Activated T-helper 1 cell treated with anti-CD3 and anti-CD28 coated beads, Interleukin-12 subunit alpha, Interleukin-12 subunit beta, Interleukin-2, Interleukin-4 antibody, amounts not matched to agents 30 ng/mL and 10 ng/mL and 1 ng/mL, durations not matched to agents 14 hours and 24 hours and 36 hours (primary cell): ENCODE data around the gene TSPO2. TPM values are rescaled to one million over a fixed set of nuclear protein-coding genes. Genes with fewer than 3 reads are reported as not detected.

Experiments used
- DNase-seq: peaks from one replicate; pipeline ENCODE4 v3.0.0; 2021; ENCODE audit warnings: low spot score
- H3K27ac Mint-ChIP-seq: one replicate; pipeline ENCODE4 v1.8.0; 2021; ENCODE audit warnings: mild to moderate bottlenecking, mixed read lengths
- H3K27me3 Mint-ChIP-seq: one replicate; pipeline ENCODE4 v1.8.0; 2022; ENCODE audit warnings: mild to moderate bottlenecking, moderate library complexity, mixed read lengths; ENCODE audit not compliant: insufficient read depth
- H3K36me3 Mint-ChIP-seq: one replicate; pipeline ENCODE4 v1.8.0; 2021; ENCODE audit warnings: low read depth, mixed read lengths
- H3K4me1 Mint-ChIP-seq: one replicate; pipeline ENCODE4 v1.8.0; 2021; ENCODE audit warnings: low read depth, mixed read lengths
- H3K4me3 Mint-ChIP-seq: one replicate; pipeline ENCODE4 v1.8.0; 2021; ENCODE audit warnings: mild to moderate bottlenecking, moderate library complexity, mixed read lengths
- H3K9me3 Mint-ChIP-seq: one replicate; pipeline ENCODE4 v1.8.0; 2021; ENCODE audit warnings: mixed read lengths
- intact Hi-C: fragments of 100-400 bp; cut with micrococcal nuclease; formaldehyde crosslinking; loops from one replicate; pipeline ENCODE4 v1.15.1; 2024
- total RNA-seq: library from RNA; stranded (reverse); gene quantifications from 2 replicates; pipeline ENCODE4 v1.2.3, GENCODE V29; 2022

The TSPO2 gene
- total RNA-seq, 1 donor from 2014 or later, result not detected

DNA sequence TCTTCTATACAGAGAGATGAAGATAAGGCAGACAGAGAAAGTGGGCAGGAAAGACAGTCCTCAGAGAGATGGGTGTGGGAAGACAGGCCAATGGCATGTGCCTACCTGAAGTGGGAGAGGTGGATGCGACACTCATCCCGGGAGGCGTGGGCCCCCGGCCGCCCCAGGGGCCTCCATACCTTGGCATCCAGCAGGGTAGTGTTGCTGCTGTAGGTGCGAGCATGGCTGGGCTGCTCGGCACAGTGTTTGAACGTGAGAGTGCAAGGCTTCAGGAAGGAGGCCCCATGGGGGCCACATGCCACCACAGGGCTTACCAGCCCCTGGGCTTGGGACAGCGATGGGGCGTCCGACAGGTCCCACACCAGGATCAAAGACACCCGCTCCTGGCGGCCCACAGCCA, 8.5 kb upstream of the TSPO2 start:
- H3K4me3 Mint-ChIP-seq, result no peak overlapping the region
- no peak for DNase-seq
- no peak overlapping the region for H3K27ac Mint-ChIP-seq
- no peaks in the 10 kb centered on the region for H3K36me3 Mint-ChIP-seq
- peaks cover 5% of the 10 kb centered on the region for H3K27me3 Mint-ChIP-seq
- intact Hi-C loops, result no loop called here
- H3K4me1 Mint-ChIP-seq, result peaks cover 7% of the 10 kb centered on the region
- H3K9me3 Mint-ChIP-seq, result no peaks in the 10 kb centered on the region

DNA sequence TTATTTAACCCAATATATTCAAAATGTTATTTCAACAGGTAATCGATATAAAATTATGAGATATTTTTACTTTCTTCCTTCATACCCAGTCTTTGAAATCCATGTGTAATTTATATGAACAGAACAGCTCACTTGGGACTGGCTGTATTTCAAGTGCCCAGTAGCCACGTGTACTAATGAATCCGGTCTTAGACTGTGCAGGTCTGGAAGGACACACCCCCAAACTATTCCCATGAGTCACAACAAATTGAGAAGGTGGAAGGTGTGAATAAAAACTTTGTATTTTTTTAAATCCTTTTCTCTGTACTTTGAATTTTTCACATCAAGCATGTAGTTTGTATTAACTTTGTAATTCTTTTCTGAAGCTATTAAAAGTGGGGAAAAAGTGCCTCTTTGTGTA, 6.1 kb upstream of the TSPO2 start:
- peaks cover 19% of the 10 kb centered on the region for H3K4me1 Mint-ChIP-seq
- no peaks in the 10 kb centered on the region for H3K9me3 Mint-ChIP-seq
- peaks cover 5% of the 10 kb centered on the region for H3K27me3 Mint-ChIP-seq
- intact Hi-C loops, result no loop called here
- H3K36me3 Mint-ChIP-seq, result no peaks in the 10 kb centered on the region
- no peak overlapping the region for H3K27ac Mint-ChIP-seq
- DNase-seq, result no peak
- no peak overlapping the region for H3K4me3 Mint-ChIP-seq

DNA sequence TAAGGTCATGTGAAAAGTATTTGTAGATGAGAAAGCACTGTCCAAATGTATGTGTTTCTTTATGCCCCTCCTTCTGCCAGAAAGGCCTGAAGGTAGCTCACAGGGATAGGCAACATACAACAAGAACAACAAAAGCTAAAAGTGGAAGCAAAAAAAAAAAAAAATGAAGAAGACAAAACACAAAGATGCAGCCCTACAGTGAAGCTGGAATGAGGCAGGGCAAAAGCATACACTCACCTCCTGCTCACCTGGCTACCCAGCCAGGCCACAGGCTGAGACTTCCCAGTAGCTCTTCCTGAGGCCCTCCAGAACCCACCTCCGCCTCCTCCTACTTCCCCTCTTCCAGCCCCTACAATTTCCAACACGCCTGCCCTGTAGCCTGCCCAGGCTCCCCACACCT, 5.7 kb upstream of the TSPO2 start:
- no peaks in the 10 kb centered on the region for H3K36me3 Mint-ChIP-seq
- H3K27ac Mint-ChIP-seq, result no peak overlapping the region
- intact Hi-C loops, result no loop called here

DNA sequence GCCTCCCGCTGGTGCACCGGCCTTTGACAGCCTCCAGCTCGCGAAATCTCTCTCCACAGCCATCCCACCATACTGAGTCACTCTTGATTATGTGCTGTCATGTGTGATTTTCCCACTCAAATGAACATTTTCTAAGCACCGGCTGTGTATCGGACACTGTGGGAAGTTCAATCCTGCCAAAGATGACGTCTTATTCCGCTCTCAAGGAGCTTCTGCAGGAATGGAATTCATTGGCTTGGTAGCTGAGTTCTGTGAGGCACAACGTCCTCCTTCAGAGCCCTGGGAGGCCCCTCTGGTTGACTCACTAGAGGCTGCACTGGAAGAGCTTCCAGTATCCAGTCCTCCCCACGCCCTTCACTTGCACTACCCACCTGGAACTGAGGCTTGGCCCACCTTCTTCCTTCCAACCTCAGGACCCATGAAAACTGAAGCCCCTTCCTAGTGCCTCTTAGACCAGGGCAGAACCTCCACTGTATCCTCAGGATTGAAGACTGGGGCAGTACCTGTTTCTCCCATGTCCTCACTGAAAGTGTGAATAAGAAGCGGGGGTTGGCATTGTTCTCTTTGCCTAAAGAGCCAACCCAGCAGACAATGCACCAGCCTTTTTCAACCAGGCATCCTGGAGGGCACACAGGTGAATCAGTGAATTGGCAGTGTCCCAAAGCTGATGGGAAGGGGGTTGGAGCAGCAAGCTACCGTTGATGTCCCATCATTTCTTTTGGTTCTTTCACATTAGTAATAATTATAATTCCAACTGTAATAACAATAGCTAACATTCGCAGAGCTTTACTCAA, 5.0 kb upstream of the TSPO2 start:
- Mint-ChIP-seq H3K27ac (no peak overlapping the region), H3K9me3 (no peaks in the 10 kb centered on the region), H3K36me3 (no peaks in the 10 kb centered on the region), H3K4me1 (peaks cover 19% of the 10 kb centered on the region), H3K4me3 (no peak overlapping the region), H3K27me3 (peaks cover 5% of the 10 kb centered on the region)
- intact Hi-C loops, result no loop called here
- no peak for DNase-seq

More for the DNA sequence above, 5.7 kb upstream of the TSPO2 start:
- DNase-seq, result no peak
- peaks cover 5% of the 10 kb centered on the region for H3K27me3 Mint-ChIP-seq
- H3K4me3 Mint-ChIP-seq, result no peak overlapping the region
- H3K9me3 Mint-ChIP-seq, result no peaks in the 10 kb centered on the region
- peaks cover 19% of the 10 kb centered on the region for H3K4me1 Mint-ChIP-seq

DNA sequence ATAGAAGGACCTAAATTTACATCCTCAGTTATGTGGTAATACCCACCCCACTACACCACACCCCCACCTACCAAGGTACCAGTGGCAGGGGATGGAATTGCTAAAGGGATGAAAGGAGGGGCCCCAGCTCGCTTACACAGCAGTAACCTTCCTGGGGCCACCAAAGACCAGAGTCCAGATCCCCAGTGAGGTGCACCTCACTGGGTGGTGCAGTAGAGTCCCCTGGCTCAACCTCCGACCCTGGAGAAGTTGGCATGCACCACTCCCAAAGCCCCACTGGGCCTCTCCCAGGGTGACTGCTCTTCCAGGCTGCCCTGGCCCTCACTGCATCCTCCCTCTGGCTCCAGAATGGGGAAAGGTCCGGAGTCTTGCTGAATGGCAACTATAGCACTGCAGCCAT, 4.1 kb upstream of the TSPO2 start:
- Mint-ChIP-seq H3K27me3 (peaks cover 5% of the 10 kb centered on the region), H3K4me1 (peaks cover 19% of the 10 kb centered on the region), H3K27ac (no peak overlapping the region), H3K36me3 (no peaks in the 10 kb centered on the region), H3K4me3 (no peak overlapping the region), H3K9me3 (no peaks in the 10 kb centered on the region)
- DNase-seq, result no peak
- intact Hi-C loops, result no loop called here

DNA sequence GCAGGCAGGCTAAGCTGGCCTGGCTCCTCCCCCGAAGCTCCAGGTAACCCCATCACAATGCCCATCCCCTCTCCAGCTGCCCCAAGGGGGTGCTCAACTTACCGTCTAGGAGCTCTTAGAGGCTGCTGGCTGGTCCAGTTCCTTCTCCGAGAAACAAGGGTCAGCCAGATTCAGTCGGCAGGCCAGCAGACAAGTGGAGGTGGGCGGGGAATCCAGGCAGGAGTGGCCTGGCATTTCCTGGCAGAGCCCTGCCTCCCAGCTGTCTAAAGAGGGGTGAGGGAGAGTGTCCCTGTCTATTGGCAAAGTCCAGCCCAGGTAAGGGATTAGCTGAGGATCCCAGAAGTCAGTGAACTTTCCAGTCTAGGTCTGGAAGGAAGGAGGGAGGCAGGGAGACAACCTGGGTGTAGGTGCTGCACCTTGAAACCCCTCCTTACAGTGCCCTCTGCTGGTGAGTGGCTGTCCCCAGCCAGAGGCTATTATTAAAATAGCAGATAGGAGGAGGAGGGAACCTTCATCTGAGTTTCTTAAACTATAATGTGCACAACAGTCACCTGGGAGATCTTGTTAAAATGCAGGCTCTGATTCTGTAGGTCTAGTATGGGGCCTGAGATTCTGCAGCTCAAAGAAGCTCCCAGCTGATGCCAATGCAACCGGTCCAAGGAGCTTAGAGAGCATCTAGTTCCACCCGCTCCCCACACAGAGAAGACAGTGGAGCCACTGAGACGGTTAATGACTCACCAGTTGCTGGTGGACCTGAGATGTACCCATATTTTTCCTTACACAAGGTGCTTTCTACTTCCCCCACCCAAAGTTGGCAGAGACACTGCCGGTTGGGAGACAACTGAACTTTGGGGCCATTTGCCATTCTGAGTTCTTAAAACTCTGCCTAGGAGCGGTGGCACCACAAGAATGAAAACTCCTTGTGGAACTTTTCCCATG, 2.9 kb upstream of the TSPO2 start, which contains the start of gene UNC5CL:
Gene UNC5CL, minus strand, starts transcription at position 162 of the 939 bp plus-strand sequence. CDS start 4,147 bp downstream, outside the sequence.
- peak within 1 kb of the TSS; percentile 3 for H3K27ac Mint-ChIP-seq
- intact Hi-C loops, result loop anchor here (1.0 kb wide), 2 partner anchors 12 to 33 kb away; no protein-coding TSS in a partner anchor
- H3K4me1 Mint-ChIP-seq, result peaks cover 19% of the 10 kb centered on the region
- DNase-seq, result peak; percentile 45
- peaks cover 7% of the 10 kb centered on the region for H3K27me3 Mint-ChIP-seq
- H3K36me3 Mint-ChIP-seq, result no peaks in the 10 kb centered on the region
- no peaks in the 10 kb centered on the region for H3K9me3 Mint-ChIP-seq
- H3K4me3 Mint-ChIP-seq, result no peak within 1 kb of the TSS

DNA sequence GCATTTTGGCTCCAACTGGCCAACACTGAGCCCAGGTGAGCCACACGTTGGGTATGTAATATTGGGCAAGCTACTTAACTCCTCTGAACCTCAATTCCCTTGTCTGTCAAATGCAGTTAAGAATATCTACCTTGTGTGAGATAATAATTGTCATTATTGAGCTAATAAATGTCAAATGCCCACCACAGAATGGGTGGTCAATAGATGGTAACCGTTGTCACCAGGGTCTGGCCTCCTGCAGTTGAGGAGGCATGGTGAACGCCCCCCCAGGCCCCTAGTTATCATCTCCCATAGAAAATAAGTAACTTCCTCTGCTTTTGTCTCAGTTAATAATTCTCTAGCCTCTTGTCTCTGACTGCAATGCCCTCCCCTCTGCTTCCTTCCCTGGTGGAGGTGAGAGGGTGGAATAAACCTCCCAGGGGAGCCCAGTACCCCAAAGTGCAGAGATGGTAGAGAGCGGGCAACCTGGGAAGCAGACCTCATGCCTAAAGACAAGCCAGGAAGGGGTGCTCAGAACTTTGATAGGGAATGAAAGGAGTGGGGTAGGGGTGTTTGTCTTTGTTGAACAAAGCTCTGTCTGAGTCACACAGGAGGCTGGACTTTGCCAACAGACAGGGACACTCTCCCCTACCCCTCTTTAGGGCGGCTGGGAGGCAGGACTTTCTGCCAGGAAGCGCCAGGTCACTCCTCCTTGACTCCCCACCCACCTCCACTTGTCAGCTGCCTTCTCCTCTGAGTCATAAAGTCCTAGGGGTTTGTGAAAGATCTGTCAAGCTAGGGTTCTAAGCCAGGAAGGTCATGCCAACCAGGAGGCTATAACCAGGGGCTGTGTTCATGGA, 1.9 kb upstream of the TSPO2 start:
- intact Hi-C loops, result loop anchor here (1.0 kb wide), 1 partner anchor 31 kb away; no protein-coding TSS in a partner anchor
- H3K27ac Mint-ChIP-seq, result peak overlapping the region; percentile 3
- H3K4me3 Mint-ChIP-seq, result no peak overlapping the region
- H3K9me3 Mint-ChIP-seq, result no peaks in the 10 kb centered on the region
- no peak for DNase-seq
- H3K27me3 Mint-ChIP-seq, result peaks cover 7% of the 10 kb centered on the region
- no peaks in the 10 kb centered on the region for H3K36me3 Mint-ChIP-seq
- peaks cover 19% of the 10 kb centered on the region for H3K4me1 Mint-ChIP-seq

DNA sequence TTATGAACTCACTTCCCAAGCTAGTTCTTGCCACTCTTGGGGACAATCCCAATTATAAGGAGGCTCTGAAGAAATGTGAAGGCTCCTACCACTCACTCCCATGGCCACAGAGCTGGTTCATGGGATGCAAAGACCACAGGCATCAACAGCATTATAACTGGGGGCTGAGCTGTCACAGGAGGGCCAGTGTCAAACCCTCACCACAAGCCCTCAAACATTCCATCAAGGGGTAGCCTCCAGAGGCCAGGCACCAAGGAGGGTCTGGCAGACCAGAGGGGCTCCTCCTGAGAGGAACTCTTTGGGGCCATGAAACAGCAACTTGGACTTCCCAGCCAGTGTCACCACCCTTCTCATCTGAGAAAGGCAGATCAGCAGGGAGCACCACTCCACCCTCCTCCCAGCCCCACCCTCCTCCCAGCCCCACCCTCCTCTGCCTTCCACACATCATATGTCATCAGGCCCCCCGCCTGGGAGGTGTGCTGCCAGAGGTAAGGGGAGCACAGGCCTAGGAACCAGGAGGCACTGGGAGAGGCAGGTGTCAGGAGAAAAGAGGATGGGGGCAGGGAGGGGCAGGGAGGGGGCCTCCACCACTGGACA, 1.2 kb upstream of the TSPO2 start:
- Mint-ChIP-seq H3K9me3 (no peaks in the 10 kb centered on the region), H3K4me3 (no peak overlapping the region), H3K4me1 (peaks cover 19% of the 10 kb centered on the region), H3K36me3 (no peaks in the 10 kb centered on the region), H3K27ac (no peak overlapping the region), H3K27me3 (peaks cover 4% of the 10 kb centered on the region)
- DNase-seq, result no peak
- intact Hi-C loops, result loop anchor here (1.0 kb wide), 1 partner anchor 30 kb away; no protein-coding TSS in a partner anchor

DNA sequence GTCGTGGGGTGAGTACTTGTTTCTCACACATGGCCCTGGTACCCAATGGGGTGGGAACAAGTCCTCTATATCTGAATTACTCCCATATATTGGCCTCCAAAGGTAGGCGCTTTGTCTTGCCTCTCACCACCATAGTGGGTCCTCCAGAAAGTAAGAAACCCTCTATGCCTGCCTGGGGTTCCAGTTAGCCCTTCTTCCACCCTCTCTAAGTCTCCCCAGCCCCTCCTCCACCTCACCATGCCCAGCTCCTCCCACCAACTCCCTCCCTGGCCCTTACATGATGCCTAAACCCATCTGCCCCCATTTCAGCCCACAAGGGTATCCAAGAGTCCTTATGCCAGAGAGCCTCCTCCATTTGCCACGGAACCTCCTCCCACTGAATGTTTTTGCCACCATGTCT, 884 bp downstream of the TSPO2 start:
- Mint-ChIP-seq H3K9me3 (no peaks in the 10 kb centered on the region), H3K4me1 (peaks cover 19% of the 10 kb centered on the region), H3K36me3 (no peaks in the 10 kb centered on the region), H3K27me3 (peaks cover 2% of the 10 kb centered on the region), H3K27ac (no peak overlapping the region), H3K4me3 (no peak overlapping the region)
- intact Hi-C loops, result no loop called here
- DNase-seq, result no peak

DNA sequence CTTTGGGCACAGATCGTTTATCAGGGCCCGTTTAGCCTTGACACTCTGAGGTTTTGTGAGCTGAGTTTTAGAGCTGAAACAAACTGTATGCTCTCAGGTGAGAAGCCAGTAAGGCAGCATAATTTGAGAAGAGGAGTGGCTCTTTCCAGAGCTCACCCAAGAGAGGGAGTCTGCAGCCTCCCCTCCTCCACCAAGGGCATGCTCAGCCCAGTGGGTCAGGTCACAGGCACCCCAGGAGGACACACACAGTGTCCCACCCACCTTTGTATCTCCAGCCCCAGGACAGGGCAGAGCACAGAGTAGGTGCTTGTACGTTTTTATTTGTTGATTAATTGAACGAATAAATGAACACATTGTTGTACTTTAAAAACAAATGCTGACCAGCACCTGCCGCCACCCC, 3.4 kb downstream of the TSPO2 start:
- no peaks in the 10 kb centered on the region for H3K36me3 Mint-ChIP-seq
- H3K4me1 Mint-ChIP-seq, result peaks cover 3% of the 10 kb centered on the region
- H3K27me3 Mint-ChIP-seq, result peaks cover 2% of the 10 kb centered on the region
- H3K27ac Mint-ChIP-seq, result no peak overlapping the region
- intact Hi-C loops, result no loop called here
- no peaks in the 10 kb centered on the region for H3K9me3 Mint-ChIP-seq
- no peak for DNase-seq
- H3K4me3 Mint-ChIP-seq, result no peak overlapping the region

DNA sequence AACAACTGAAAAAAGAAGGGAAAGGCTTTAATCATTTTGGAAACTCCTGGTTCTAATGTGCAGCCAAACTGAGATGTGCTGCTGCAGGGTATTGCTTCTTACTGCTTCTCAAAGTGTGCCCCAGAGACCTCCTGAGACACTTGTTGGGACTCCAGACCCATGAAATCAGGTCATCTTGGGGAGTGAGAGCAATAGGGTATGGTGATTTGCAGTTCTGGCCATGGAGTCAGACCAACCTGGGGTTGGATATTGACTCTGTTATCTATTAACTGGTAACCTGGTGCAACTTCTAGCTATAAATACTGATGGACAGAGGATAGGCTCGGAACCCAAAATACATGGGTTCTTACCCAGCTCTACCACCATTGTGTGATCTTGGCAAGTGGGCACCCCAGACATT, 3.8 kb downstream of the TSPO2 start:
- no peaks in the 10 kb centered on the region for H3K9me3 Mint-ChIP-seq
- H3K27me3 Mint-ChIP-seq, result peaks cover 2% of the 10 kb centered on the region
- no peaks in the 10 kb centered on the region for H3K36me3 Mint-ChIP-seq
- no peak overlapping the region for H3K4me3 Mint-ChIP-seq
- H3K27ac Mint-ChIP-seq, result no peak overlapping the region
- H3K4me1 Mint-ChIP-seq, result no peaks in the 10 kb centered on the region
- intact Hi-C loops, result no loop called here
- no peak for DNase-seq

DNA sequence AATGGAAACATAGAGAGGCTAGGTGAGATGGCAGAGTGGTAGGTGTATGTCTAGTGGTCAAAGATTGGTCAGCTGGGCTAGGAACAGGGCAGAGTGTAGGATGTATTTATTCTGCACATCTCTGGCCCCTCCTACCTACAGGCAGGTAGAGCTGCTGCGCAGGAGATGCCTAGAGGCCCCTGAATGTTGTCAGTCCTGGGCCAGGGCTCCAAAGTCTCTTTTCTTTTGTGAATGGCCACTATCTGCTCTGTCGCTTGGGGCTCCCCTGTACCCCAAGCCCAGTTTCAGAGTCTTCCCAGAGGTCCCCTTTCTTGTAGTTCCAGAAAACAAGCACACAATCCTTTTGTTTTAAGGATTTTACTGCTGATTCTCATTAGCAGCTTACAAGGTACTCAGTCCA, 5.0 kb downstream of the TSPO2 start:
- no peaks in the 10 kb centered on the region for H3K9me3 Mint-ChIP-seq
- intact Hi-C loops, result no loop called here

More for the DNA sequence above, 5.0 kb downstream of the TSPO2 start:
- no peak for DNase-seq
- Mint-ChIP-seq H3K36me3 (peaks cover 4% of the 10 kb centered on the region), H3K27ac (no peak overlapping the region), H3K27me3 (peaks cover 2% of the 10 kb centered on the region), H3K4me3 (no peak overlapping the region), H3K4me1 (peaks cover 11% of the 10 kb centered on the region)
